Activated CD4-positive, alpha-beta T cell treated with anti-CD3 and anti-CD28 coated beads, Interleukin-2, amount 50 U/mL, for 1 hour (primary cell): Measurements from ENCODE around the gene PCDH11Y.
"Not testable (repeated sequence)": the region's sequence is repeated elsewhere in the genome, so short reads cannot be mapped to it uniquely, and the experiment has no call there.

Experiments
- DNase-seq: peaks from one replicate; pipeline ENCODE4 v3.0.0-alpha.2; 2020

Gene PCDH11Y, protein sequence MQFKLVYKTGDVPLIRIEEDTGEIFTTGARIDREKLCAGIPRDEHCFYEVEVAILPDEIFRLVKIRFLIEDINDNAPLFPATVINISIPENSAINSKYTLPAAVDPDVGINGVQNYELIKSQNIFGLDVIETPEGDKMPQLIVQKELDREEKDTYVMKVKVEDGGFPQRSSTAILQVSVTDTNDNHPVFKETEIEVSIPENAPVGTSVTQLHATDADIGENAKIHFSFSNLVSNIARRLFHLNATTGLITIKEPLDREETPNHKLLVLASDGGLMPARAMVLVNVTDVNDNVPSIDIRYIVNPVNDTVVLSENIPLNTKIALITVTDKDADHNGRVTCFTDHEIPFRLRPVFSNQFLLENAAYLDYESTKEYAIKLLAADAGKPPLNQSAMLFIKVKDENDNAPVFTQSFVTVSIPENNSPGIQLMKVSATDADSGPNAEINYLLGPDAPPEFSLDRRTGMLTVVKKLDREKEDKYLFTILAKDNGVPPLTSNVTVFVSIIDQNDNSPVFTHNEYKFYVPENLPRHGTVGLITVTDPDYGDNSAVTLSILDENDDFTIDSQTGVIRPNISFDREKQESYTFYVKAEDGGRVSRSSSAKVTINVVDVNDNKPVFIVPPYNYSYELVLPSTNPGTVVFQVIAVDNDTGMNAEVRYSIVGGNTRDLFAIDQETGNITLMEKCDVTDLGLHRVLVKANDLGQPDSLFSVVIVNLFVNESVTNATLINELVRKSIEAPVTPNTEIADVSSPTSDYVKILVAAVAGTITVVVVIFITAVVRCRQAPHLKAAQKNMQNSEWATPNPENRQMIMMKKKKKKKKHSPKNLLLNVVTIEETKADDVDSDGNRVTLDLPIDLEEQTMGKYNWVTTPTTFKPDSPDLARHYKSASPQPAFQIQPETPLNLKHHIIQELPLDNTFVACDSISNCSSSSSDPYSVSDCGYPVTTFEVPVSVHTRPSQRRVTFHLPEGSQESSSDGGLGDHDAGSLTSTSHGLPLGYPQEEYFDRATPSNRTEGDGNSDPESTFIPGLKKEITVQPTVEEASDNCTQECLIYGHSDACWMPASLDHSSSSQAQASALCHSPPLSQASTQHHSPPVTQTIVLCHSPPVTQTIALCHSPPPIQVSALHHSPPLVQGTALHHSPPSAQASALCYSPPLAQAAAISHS (N-terminal part only)

DNA sequence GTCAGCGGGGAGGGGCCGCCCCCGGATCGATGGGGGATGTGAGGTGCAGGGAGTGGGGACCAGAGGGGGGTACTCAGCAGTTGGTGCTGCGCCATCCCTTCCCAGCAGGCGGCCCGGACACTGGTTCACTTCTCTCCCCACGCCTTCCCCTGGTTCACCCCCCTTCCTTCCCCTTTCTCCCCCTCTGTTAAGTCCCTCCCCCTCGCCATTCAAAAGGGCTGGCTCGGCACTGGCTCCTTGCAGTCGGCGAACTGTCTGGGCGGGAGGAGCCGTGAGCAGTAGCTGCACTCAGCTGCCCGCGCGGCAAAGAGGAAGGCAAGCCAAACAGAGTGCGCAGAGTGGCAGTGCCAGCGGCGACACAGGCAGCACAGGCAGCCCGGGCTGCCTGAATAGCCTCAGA lies at the start of gene PCDH11Y:
Gene PCDH11Y, plus strand, starts transcription at position 240 of the 400 bp plus-strand sequence. CDS start 56,804 bp downstream, outside the sequence.
- not testable (repeated sequence) for DNase-seq

DNA sequence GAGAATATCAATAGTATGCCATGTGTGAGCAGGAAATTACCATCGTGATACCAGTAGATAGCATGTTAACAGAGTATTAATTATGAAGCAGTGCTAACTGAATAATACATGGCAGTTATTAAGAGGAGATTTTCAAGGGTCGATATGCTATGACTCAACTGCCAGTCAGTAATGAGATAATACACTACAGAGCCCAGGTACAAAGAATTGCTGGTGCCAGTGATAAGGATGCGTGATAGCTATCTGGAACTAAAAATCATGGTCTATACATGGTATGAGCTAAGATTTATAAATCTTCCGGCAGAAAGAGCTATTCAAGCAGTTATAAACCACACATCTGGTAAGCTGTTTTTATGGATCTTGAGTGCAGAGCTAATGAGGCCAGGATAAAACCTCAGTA lies 32.2 kb upstream of the PCDH11Y start:
- DNase-seq = not testable (repeated sequence)

DNA sequence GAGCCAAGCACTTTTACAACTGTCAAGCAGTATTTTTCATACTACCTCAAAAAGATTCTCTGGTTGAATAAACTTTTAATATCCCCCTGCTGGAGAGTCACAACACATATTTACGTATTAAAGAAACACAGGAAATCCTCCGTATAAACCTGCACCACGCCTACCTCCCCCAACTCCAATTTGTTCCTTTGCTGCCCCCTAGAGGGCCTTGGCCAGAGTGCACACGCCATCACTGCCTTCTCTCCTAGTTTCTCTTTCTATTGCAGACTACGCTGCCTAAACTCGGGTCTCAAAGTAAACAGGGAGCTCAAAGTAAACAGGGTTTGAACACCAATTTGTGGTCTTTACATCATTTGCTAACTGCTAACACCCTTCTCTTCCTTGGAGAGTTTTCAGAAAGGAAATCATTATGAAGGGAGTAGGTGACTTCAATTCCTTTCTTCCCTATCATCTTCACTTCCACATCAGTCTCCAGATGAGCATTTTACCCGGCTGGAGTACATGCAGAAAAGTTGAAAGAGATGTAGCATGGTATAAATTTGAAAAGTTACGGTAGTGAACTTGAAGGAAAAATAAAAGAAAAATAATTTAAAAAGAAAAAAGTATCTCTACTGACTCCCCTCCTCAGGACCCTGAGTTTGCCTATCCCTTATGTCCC lies 8.2 kb upstream of the PCDH11Y start:
- not testable (repeated sequence) for DNase-seq

DNA sequence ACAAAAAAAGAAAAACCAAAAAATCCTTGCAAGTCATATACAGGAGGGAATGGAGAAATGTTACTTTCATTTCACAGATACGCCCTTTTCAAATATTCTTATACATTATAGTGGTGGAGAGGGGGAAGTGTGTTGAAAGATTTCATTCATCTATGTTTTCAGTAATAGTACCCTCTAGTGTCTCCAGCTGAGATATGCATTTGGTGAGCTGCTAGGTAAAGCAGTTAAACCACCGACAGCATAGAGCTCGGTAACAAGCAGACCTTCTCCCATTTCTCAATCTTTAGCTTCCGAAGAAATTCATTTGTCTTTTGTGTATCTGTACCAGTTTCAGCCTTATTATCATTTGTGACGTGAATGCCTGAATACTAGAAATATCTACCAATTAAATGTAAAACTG lies 5.2 kb upstream of the PCDH11Y start:
- DNase-seq = not testable (repeated sequence)

DNA sequence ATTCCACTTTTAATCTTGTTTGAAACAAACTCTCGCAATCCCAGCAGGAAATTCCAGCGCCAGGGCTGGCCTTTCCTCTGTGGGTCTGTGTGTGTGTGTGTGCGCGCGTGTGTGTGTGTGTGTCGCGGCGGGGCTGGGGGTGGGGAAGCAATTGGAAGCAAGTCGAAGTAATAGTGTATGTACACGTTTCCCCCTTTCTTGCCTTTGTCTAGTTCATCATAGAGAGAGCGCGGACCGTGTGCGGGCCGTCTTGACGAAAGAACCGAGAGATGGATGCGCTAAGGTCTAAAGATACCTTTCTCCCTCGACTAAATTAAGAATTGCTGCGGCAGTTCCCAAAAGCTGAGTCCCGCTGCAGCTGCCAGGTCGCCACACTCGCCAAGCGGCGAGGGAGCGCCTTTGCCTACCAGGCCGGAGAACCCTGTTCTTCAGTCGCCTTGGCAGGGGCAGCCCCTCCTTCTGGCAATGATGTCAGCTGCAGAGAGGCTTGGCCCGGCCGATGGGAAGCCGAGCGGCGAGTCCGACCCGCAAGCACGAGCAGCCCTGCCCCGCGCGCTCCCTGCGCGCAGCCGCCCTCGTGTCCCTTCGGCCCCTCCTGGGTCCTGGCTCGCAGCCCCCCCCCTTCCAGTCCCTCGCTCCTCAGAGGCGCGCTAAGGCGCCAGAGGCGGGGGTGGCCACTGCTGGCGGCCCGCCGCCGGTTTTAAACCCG lies 2.5 kb downstream of the PCDH11Y start:
- not testable (repeated sequence) for DNase-seq

DNA sequence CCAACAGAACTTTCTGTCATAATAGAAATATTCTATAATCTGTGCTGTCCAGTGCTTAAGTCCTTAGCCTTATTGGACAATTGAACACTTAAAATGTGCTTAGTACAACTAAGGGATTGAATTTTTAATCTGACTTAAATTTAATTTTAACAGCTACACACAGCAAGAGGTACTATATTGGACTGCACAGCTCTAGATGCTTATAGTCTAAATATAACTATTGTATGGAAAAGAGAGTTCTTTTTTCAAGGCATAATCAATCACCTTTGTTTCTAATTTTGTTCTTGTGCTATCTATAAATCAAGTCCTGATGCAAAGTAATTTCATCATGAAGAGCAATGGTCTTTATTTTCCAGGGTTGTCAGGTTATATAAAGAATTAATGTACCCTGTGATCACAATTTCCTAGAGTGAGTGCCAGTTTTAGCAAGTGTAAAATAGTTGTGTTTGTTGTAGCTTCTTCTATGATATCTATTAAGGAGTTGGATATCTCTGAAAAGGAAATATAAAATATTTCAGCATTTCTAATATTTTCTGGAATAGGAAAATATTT lies 39.0 kb downstream of the PCDH11Y start:
- not testable (repeated sequence) for DNase-seq

DNA sequence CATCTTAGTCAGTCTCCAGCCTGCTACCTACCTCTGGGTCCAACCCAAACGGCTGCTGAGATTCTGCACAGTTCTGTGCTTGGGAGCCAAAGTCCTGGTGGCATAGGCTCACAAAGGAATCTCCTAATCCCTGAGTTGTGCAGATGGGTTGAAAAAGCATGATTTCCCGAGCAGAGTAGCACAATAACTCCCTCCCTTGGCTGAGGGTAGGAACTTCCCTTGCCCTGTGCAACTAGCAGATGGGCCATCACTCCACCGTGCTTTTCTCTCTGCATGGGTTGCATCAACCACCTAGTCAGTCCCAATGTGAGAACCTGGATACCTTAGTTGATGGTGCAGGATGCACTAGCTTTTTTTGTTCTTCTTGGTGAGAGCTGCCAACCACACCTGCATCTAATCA lies 82.9 kb downstream of the PCDH11Y start:
- not testable (repeated sequence) for DNase-seq

DNA sequence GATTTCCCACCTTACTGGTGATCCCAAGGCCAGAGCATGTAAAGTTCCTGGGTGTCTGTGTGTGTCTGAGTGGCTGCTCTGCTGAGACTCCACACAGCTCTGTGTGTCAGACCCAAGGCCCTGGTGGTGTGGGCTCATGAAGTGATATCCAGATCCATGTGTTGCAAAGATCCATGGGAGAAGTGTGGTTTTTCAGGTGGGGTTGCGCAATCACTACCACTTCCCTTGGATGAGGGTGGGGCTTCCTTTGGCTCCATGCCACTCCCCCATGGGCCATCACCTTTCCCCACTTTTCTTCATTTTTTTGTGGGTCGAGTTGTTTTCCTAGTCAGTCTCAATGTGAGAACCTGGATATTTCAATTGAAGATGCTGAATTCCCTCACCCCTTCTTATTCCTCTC lies 182.9 kb downstream of the PCDH11Y start:
- not testable (repeated sequence) for DNase-seq

DNA sequence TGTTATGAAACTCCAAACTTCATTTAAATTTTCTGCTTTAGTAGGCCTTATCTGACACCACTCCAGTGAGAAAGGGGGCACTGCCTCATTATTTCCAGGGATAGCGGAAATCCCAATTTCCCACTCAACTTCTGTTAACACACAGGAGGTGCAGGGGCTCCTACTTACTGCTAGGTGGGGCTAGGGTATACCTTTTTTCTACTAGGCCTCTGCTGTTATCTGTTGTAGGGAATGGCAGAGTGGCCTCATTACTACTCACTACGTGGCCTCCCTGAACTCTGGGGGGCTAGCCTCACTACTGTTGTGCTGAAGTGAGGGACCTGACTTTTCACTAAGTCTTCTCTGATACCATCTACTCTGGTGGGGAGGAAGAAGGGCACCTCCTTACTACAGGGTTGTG lies 215.0 kb downstream of the PCDH11Y start:
- DNase-seq = not testable (repeated sequence)

DNA sequence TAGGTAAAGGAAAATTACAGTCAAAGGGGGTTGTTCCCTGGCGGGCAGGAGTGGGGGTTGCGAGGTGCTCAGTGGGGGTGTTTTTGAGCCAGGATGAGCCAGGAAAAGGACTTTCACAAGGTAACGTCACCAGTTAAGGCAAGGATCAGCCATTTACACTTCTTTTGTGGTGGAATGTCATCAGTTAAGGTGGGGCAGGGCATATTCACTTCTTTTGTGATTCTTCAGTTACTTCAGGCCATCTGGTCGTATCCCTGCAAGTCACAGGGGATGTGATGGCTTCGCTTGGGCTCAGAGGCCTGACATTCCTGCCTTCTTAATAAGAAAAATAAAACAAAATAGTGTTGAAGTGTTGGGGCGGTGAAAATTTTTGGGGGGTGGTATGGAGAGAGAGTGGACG lies 324.8 kb downstream of the PCDH11Y start:
- DNase-seq = not testable (repeated sequence)

DNA sequence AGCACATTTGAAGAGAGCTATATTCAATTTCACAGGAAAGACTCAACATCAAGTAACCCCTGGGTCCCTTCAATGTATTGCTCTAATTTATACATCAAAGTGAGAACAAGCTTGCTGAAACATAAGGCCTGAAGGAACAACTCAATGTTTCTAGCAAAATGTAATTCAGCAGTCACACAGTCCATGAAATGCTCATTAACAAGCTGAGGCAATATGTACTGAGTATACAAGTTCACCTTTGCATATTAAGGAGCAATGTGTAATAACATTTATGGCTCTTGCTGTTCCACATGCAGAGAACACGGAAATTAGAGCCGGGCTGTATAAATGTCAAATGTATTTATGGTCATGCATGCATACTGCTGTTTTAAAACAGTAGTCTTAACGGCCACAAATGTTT lies 342.1 kb downstream of the PCDH11Y start:
- not testable (repeated sequence) for DNase-seq

DNA sequence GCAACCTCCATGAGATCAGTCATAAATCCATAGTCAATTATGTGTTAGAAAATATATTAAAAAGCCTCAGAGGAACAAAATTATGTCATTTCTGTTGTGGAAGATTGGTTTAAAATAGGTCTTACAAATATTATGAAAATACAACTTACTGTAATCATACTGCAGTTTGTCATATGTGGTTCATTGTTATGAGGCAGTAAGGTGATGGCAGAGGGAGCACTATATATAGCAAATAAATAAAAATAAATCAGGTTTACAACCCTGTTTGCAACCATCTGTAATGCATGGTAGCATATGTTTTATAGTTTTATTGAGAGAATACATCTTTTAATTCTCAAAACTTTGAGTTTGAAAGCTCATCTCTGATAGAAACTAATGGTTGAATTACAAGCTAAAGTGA lies 543.6 kb downstream of the PCDH11Y start:
- not testable (repeated sequence) for DNase-seq

DNA sequence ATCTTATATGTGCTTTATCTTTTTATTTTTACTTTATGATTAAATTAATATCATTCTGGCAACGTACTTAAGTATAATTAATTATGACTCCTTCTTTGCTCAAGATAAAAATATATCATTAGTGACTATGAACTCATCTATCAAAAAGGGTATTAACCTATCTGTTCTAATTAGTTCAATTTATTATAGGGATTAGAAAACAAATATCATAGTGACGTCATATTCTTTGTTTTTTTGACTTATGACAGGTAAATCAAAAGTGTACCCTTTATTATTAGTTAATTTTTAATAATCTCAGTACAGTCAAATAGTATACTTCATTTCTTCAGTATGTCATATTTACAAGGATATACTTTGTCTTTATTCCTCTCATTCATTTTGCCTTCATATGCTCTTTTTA lies 638.5 kb downstream of the PCDH11Y start:
- not testable (repeated sequence) for DNase-seq

DNA sequence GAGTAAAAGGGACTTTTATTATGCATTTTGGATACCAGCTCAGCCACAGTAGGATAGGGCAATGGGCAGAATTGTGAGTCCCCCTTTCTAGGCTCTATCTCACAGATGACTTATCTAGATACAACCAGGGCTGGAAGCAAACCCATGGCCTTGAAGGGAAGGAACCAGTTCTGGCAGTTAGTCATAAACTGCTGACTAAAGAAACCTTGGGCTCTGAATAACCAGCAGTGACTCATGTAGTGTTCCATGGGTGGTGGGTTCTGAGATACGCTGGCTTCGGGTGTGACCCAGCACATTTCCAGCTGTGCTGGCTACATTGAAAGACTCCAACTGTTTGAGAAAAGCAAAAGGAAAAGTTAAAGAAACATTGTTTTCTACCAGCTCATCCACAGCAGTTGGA lies 679.2 kb downstream of the PCDH11Y start:
- not testable (repeated sequence) for DNase-seq

DNA sequence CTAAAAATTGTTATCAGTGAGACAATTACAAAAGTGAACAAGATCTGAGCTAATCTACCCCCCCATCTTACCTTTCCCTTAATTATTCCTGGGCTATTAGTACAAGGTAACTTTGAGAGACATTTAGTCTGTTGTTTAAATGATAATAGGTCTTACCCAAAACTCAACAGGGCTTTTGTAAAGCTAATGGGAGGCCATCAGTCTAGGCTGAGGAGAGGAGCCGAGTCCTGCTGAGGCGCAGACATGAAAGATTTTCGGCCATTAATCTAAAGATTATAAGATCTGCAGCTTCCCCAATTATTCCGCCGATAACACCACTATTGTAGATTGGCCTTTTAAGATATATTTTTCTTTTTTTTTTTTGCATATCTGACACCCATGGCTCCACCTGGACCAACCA lies 708.6 kb downstream of the PCDH11Y start:
- DNase-seq = not testable (repeated sequence)

DNA sequence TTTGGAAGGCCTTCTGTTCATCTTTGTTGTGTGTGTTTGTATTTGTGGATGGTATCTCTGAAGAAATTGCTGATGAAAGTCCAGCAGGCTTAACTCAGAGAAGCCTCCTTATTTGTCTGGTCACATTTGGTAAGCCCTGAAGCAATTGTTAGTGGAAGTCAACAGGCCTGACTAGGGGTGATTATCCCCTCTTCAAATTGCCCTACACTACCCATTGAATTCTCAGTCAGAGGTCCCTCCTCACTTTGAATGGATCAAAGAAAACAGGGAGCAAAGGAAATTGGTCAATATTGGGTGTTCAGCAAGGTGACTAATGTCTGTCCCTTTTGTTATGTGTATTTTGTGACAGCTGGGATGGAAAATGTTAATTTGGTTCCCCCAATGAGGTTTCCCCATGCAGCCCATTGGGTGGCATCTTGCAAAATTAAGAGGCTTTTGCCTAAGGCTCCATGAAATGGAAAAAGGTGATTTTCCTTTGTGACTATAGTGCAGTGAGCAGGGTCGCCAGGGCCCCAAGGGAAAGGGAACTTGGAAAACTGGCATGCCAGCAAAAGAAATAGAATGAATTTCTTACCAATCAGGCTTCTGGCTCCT lies 709.8 kb downstream of the PCDH11Y start:
- not testable (repeated sequence) for DNase-seq

DNA sequence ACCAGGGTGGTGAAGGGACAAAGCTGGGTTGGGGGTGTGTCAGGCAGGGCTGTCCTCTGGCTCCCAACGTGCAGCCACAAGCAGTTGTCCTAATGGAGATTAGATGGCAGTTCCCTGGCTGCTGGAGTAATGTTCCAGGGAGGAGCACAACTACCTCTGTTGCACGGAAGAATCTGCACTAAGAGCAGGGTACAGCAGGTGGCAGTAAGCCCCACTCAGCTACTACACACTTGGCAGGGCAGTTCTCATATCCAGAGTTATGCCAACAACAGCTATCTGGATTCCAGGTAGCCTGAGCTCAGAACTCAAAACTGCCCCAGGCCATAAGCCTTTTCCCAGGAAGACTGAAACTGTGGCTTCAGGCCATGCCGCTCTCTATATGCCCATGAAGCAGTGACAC lies 761.3 kb downstream of the PCDH11Y start:
- not testable (repeated sequence) for DNase-seq

DNA sequence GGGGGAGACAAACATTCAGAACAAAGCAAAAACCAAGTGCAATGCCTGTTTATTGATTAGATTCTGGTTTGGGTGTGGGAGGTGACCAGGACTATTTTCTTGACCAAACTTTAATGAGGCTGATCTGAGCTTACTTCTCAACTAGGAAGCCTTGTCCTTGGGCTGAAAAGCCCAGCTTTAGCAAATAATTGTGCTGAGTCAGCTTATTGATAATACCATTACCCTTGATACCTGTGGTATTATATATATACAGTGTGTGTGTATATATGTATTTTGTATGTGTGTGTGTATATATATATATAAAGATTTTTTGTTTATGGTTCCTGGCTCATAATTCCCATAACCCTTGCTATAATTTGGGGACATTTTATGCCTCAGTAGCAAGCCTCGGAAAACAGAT lies 776.4 kb downstream of the PCDH11Y start:
- not testable (repeated sequence) for DNase-seq
